OCI-LY1 (cell line): ENCODE measurements around the gene CALR3.
"Not testable (repeated sequence)": the region's sequence is repeated elsewhere in the genome, so short reads cannot be mapped to it uniquely, and the experiment has no call there.

ENCODE experiments used
- H2AFZ ChIP-seq: fragments of 200-600 bp; sonication (generic), shearing (Covaris generic); 2 replicates; pipeline ENCODE4 v1.6.0; 2014; ENCODE audit warnings: antibody characterized with exemption, mild to moderate bottlenecking, low read length
- H3F3A ChIP-seq: fragments of 200-600 bp; sonication (generic), shearing (Covaris generic); 2 replicates; pipeline ENCODE4 v1.6.0; 2014; ENCODE audit warnings: mild to moderate bottlenecking, antibody characterized with exemption, low read length, moderate library complexity; ENCODE audit not compliant: insufficient read depth
- H3K27ac ChIP-seq: fragments of 200-600 bp; sonication (generic); 2 replicates; pipeline ENCODE4 v1.5.1; 2014; ENCODE audit warnings: low read length, mixed run types, mild to moderate bottlenecking, low read depth; ENCODE audit not compliant: poor library complexity, severe bottlenecking
- H3K27me3 ChIP-seq: fragments of 200-600 bp; sonication (generic); 2 replicates; pipeline ENCODE4 v1.6.0; 2014; ENCODE audit warnings: antibody characterized with exemption, mild to moderate bottlenecking, low read length, moderate library complexity; ENCODE audit not compliant: insufficient read depth
- H3K36me3 ChIP-seq: fragments of 200-600 bp; sonication (generic); 2 replicates; pipeline ENCODE4 v1.6.1; 2014; ENCODE audit warnings: mild to moderate bottlenecking, antibody characterized with exemption, low read length, moderate library complexity, mixed read lengths; ENCODE audit not compliant: insufficient read depth
- H3K4me1 ChIP-seq: fragments of 200-600 bp; sonication (generic); 2 replicates; pipeline ENCODE4 v1.5.1; 2014; ENCODE audit warnings: mild to moderate bottlenecking, low read length, moderate library complexity; ENCODE audit not compliant: insufficient read depth, severe bottlenecking
- H3K4me2 ChIP-seq: fragments of 200-600 bp; sonication (generic), shearing (Covaris generic); 2 replicates; pipeline ENCODE4 v1.6.1; 2014; ENCODE audit warnings: low read length
- H3K4me3 ChIP-seq: fragments of 200-600 bp; sonication (generic); 2 replicates; pipeline ENCODE4 v1.5.1; 2014; ENCODE audit warnings: low read length, low read depth, mild to moderate bottlenecking, mixed read lengths; ENCODE audit not compliant: poor library complexity, severe bottlenecking
- H3K79me2 ChIP-seq: fragments of 200-600 bp; shearing (Covaris generic); 2 replicates; pipeline ENCODE4 v1.6.1; 2016; ENCODE audit warnings: mixed run types, low read length, mixed read lengths; ENCODE audit not compliant: insufficient read depth
- H3K9ac ChIP-seq: fragments of 200-600 bp; sonication (generic), shearing (Covaris generic); 2 replicates; pipeline ENCODE4 v1.6.1; 2014; ENCODE audit warnings: mild to moderate bottlenecking, low read length, mixed read lengths
- H3K9me2 ChIP-seq: fragments of 200-600 bp; sonication (generic), shearing (Covaris generic); 2 replicates; pipeline ENCODE4 v1.6.1; 2014; ENCODE audit warnings: low read depth, mild to moderate bottlenecking, low read length, mixed read lengths
- H3K9me3 ChIP-seq: fragments of 200-600 bp; shearing (Covaris generic); 2 replicates; pipeline ENCODE4 v1.6.1; 2014; ENCODE audit warnings: low read length, mixed read lengths
- H4K20me1 ChIP-seq: fragments of 200-600 bp; sonication (generic), shearing (Covaris generic); 2 replicates; pipeline ENCODE4 v1.6.0; 2016; ENCODE audit warnings: mild to moderate bottlenecking, low read length; ENCODE audit not compliant: insufficient read depth
- CTCF ChIP-seq: fragments of 200-600 bp; sonication (generic), shearing (Covaris generic); IDR thresholded peaks from 2 replicates; pipeline ENCODE4 v1.5.1; 2017; ENCODE audit warnings: mild to moderate bottlenecking, antibody characterized with exemption, low read length, moderate library complexity, mixed read lengths
- EZH2 ChIP-seq: fragments of 200-600 bp; sonication (generic), shearing (Covaris generic); IDR thresholded peaks from 2 replicates; pipeline ENCODE4 v1.8.0; 2017; ENCODE audit warnings: borderline replicate concordance, mixed run types, mild to moderate bottlenecking, antibody characterized with exemption, low read length, moderate library complexity, mixed read lengths

Gene CALR3

GRCh38 chr19:16452325-16452724, 43.6 kb downstream of the CALR3 start:
- Histone ChIP-seq H3K4me1 (peaks cover 65% of the 10 kb centered on the region), H2AFZ (no peak overlapping the region), H3K79me2 (peaks cover 71% of the 10 kb centered on the region), H3K27ac (no peak overlapping the region), H4K20me1 (no peaks in the 10 kb centered on the region), H3K9me3 (no peaks in the 10 kb centered on the region), H3K36me3 (peaks cover 11% of the 10 kb centered on the region), H3K27me3 (no peaks in the 10 kb centered on the region), H3K9ac (no peak overlapping the region), H3K4me3 (no peak overlapping the region), H3K9me2 (no peaks in the 10 kb centered on the region), H3F3A (peaks cover 7% of the 10 kb centered on the region; the same call in 1 of the 2 replicates), H3K4me2 (no peak overlapping the region)
- TF ChIP-seq EZH2 (no peak), CTCF (no peak)

DNA sequence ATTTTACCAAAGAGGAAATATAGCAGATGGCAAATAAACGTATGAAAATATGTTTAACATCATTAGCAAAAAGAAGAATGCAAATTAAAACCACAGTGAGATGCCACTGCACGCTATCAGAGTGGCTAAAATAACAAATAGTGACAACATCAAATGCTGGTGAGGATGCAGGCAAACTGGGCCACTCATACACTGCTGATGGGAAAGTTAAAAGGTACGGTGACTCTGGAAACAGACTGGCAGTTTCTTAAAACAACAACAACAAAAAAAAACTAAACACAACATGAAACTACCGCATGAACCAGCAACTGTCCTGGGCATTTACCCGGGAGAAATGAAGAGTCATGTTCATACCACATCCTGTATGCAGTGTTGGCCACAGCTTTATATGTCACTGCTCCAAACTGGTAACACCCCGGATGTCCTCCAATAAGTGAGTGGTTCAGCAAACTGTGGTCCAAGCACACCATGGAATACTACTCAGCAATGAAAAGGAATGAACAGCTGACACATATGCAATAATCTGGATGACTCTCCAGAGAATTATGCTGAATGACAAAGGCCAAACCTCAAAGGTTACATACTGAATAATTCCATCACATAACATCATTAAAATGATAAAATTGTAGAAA, 46.5 kb downstream of the CALR3 start:
- H3K27ac ChIP-seq: peak overlapping the region; percentile 99
- H4K20me1 ChIP-seq: no peaks in the 10 kb centered on the region
- no peak overlapping the region for H2AFZ ChIP-seq
- no peak overlapping the region for H3K4me3 ChIP-seq
- no peaks in the 10 kb centered on the region for H3K9me3 ChIP-seq
- no peak overlapping the region for H3K9ac ChIP-seq
- peaks cover 17% of the 10 kb centered on the region for H3F3A ChIP-seq
- H3K79me2 ChIP-seq: peaks cover 46% of the 10 kb centered on the region
- H3K4me2 ChIP-seq: peak overlapping the region; percentile 15; the same call in 1 of the 2 replicates
- peaks cover 82% of the 10 kb centered on the region for H3K4me1 ChIP-seq
- H3K36me3 ChIP-seq: peaks cover 11% of the 10 kb centered on the region
- no peaks in the 10 kb centered on the region for H3K27me3 ChIP-seq
- H3K9me2 ChIP-seq: no peaks in the 10 kb centered on the region
- no peak for TF ChIP-seq CTCF
- no peak for TF ChIP-seq EZH2

DNA sequence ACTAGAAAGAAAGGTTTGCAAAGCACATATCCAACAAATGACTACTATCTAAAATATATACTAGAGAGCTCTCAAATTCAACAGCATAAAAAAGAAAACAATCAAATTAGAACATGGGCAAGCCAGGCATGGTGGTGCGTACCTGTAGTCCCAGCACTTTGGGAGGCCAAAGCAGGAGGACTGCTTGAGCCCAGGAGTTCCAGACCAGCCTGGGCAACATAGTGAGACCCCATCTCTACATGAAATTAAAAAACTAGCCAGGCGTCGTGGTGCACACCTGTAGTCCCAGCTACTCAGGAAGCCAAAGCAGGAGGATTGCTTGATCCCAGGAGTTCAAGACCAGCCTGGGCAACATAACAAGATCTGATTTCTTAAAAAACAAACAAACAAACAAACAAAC, 47.1 kb downstream of the CALR3 start:
- H3K4me2 ChIP-seq, H3K27me3 ChIP-seq, H3K4me3 ChIP-seq, H3K9me2 ChIP-seq, H2AFZ ChIP-seq, H3K9me3 ChIP-seq, H3K9ac ChIP-seq, H4K20me1 ChIP-seq: not testable (repeated sequence)
- Histone ChIP-seq H3K4me1 (peaks cover 82% of the 10 kb centered on the region), H3K79me2 (peaks cover 40% of the 10 kb centered on the region), H3K36me3 (peaks cover 11% of the 10 kb centered on the region), H3F3A (peaks cover 17% of the 10 kb centered on the region), H3K27ac (peak overlapping the region; percentile 99)
